ENCODE measurements around the gene IKZF2. TPM values are rescaled to one million over a fixed set of nuclear protein-coding genes. Genes with fewer than 3 reads are reported as not detected.
A peak's percentile ranks its signal among the peaks of the same experiment; 100 is the strongest.

Gene IKZF2
- total and polyA plus RNA-seq, 7 donors: 0.29 to 11.6 (median 3.2) TPM

DNA sequence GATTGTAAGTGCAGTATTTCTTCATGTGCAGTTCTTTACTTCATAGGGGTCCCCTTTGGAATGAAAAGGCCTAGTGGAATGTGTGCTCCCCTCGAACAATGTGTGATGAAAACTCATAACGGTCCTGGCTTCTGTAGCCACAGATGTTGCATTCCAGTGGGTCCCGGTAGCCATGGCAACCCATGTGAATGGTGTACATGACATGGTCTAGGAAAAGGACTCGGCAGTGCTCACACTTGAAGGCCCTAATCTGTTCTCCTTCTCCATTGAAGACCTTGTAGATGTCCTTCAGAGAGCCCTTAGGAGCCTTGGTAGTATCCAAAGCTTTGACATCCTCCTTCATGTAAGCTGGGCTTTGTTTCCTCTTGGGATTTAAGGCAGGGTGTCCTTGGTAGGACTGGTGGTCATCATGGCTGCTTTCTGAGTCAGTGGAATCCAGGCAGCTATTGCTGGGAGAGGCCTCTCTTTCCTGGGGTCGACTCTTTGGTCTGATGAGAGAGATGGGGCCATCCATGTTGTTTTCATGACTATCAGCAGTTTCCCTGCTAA, 144.0 kb downstream of the IKZF2 start:
- Histone ChIP-seq H3K36me3 (ENCODE audit: insufficient read depth in 1 of 2, low read depth in 1 of 2) (peaks cover 0 to 11% of the 10 kb centered on the region in 2 donors), H3K9me3 (no peaks in the 10 kb centered on the region), H3K4me1 (peaks cover 16% of the 10 kb centered on the region), H3K4me3 (no peak overlapping the region), H3K27me3 (ENCODE audit: insufficient read depth in 3 of 3, low read length in 2 of 3) (no peaks in the 10 kb centered on the region), H3K27ac (no peak overlapping the region)
- DNase-seq (no peak), ATAC-seq (no peak)
- 62 to 74% (median 67%) methylated on average over 5 of the region's 5 CpGs for WGBS, 3 donors
- TF ChIP-seq CTCF (IDR thresholded peaks at IDR 0.05): no peak
- intact Hi-C loops (cut with DNase I): loop anchor here in 1 of 2 donors (10.0 kb wide), 1 partner anchor 147 kb away; the partner anchor contains the start of gene IKZF2

DNA sequence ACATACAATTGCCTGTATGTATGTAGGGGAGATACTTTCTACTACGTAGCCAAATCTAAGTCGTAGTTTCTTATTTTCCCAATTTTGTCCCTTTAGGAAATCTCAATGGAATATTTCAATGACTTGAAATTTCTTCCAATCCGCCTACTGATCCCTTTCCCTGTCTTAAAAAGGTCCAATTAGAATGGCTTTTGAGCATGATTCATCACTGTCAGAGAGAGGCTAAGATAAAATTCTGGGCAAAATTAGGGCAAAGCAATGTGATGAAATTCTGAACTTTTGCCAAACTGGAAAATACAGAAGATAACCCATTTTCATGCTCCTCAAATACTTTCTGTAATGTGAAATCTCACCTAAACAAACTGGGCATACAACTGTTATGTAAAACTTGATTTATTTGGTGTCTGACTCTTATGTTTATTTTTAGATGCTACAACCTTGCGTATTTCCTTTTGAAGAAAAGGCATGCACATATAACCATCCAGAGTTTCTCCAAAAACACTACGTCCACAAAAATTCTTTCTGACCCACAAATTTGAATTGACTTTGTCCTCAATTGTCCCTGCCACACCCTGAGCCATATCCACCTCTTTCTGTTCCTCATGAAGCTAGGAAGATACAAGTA, 147.1 kb downstream of the IKZF2 start:
- 65 to 77% (median 69%) methylated on average over 5 of the region's 5 CpGs for WGBS, 3 donors
- Histone ChIP-seq H3K4me3 (no peak overlapping the region), H3K9me3 (no peaks in the 10 kb centered on the region), H3K4me1 (peaks cover 27% of the 10 kb centered on the region), H3K36me3 (ENCODE audit: insufficient read depth in 1 of 2, low read depth in 1 of 2) (peaks cover 0 to 11% of the 10 kb centered on the region in 2 donors), H3K27me3 (ENCODE audit: insufficient read depth in 3 of 3, low read length in 2 of 3) (no peaks in the 10 kb centered on the region), H3K27ac (peak overlapping the region; percentile 31)
- ATAC-seq: peak in 3 of 4 donors; percentile 48 to 85 (median 52)
- no peak for DNase-seq
- intact Hi-C loops (cut with DNase I): loop anchor here in 1 of 2 donors (10.0 kb wide), 1 partner anchor 150 kb away; the partner anchor contains the start of gene IKZF2
- no peak for TF ChIP-seq CTCF (IDR thresholded peaks at IDR 0.05)

DNA sequence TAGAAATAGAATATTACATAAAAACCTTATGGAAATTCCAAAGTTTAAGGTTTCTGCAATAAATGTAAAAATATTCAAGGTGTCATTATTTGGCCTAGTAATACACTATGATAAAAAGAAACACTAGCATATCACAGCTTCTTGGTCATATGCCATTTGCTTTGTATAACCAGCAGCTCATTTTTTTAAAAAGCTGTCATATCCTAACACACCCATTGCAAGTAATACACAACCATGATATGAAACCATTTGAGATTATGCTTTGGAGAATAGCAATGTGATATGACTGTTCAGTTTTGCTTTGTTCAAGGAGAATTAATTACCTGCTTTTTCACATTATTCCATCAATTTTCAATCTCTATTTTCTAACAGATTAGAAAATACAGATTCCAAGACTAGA, 149.0 kb downstream of the IKZF2 start:
- ATAC-seq (no peak), DNase-seq (no peak)
- no peaks in the 10 kb centered on the region for H3K27me3 ChIP-seq (ENCODE audit: insufficient read depth in 3 of 3, low read length in 2 of 3)
- TF ChIP-seq CTCF (IDR thresholded peaks at IDR 0.05): no peak
- H3K27ac ChIP-seq: no peak overlapping the region
- intact Hi-C loops (cut with DNase I): loop anchor here in 1 of 2 donors (10.0 kb wide), 1 partner anchor 152 kb away; the partner anchor contains the start of gene IKZF2
- H3K4me1 ChIP-seq: peaks cover 27% of the 10 kb centered on the region
- no peaks in the 10 kb centered on the region for H3K9me3 ChIP-seq
- no peak overlapping the region for H3K4me3 ChIP-seq
- peaks cover 0 to 7% of the 10 kb centered on the region in 2 donors for H3K36me3 ChIP-seq (ENCODE audit: insufficient read depth in 1 of 2, low read depth in 1 of 2)

- no peak overlapping the region for H3K27ac ChIP-seq
- 30 to 55% (median 30%) methylated on average over 3 of the region's 3 CpGs for WGBS, 3 donors
- no peaks in the 10 kb centered on the region for H3K36me3 ChIP-seq (ENCODE audit: insufficient read depth in 1 of 2, low read depth in 1 of 2)
- no peak for DNase-seq
- intact Hi-C loops (cut with DNase I): loop anchor here in 1 of 2 donors (10.0 kb wide), 1 partner anchor 153 kb away; the partner anchor contains the start of gene IKZF2
- ATAC-seq: no peak
- H3K4me1 ChIP-seq: peaks cover 27% of the 10 kb centered on the region
- H3K4me3 ChIP-seq: peak overlapping the region; percentile 34
- no peaks in the 10 kb centered on the region for H3K9me3 ChIP-seq
- no peaks in the 10 kb centered on the region for H3K27me3 ChIP-seq (ENCODE audit: insufficient read depth in 3 of 3, low read length in 2 of 3)
- TF ChIP-seq CTCF (IDR thresholded peaks at IDR 0.05): no peak
Measured at GRCh38 chr2:213001297-213001910, 150.0 kb downstream of the IKZF2 start.

Measured in psoas muscle (tissue), 8 donors.